K562 (cell line): ENCODE data around the gene SH3RF1. TPM values are rescaled to one million over a fixed set of nuclear protein-coding genes. Genes with fewer than 3 reads are reported as not detected.

Source experiments
- ATAC-seq: fragments of 200-7000 bp; cut with Tn5 transposase; 3 replicates; pipeline ENCODE4 v1.9.1; 2020; ENCODE audit warnings: moderate library complexity
- BruUV-seq: library from RNA; stranded (reverse); fragments of 400-500 nt; replicated peaks from 2 replicates; lab custom pipeline; 2021; lab: Mats Ljungman, UMichigan
- CTCF ChIA-PET: fragments of 300-600 bp; formaldehyde crosslinking; extraction: SDS; loops from one replicate; lab custom pipeline; 2021; ENCODE audit warnings: low intra/inter-chr PET ratio; lab: Yijun Ruan, JAX
- POLR2A ChIA-PET: fragments of 300-600, 350-650 bp; sonication (Branson Sonifier 250); formaldehyde crosslinking; extraction: SDS; loops from one replicate; lab custom pipeline; 2021; ENCODE audit warnings: antibody characterized with exemption, inconsistent platforms; lab: Yijun Ruan, JAX
- DNase-seq, 4 experiments: peaks; one replicate each; pipeline versions ENCODE4 v3.0.0 to v3.0.0-alpha.2; 2011 to 2018; ENCODE audit warnings: low spot score in 3 of 4, mixed read lengths in 3 of 4; ENCODE audit errors: extremely low read depth in 1 of 4
- FAIRE-seq: peaks from 2 replicates; lab custom pipeline; 2011; peaks lifted over from hg19 to GRCh38; lab: Jason Lieb, UNC
- H2AFZ ChIP-seq: 2 replicates; pipeline ENCODE4 v1.6.0; 2011; ENCODE audit warnings: low read depth, low read length, control low read depth, inconsistent platforms
- H3K27ac ChIP-seq: fragments of 200-600 bp; 3 replicates; pipeline ENCODE4 v1.8.0; 2011; ENCODE audit warnings: low read depth, mild to moderate bottlenecking, control low read depth, inconsistent platforms, low read length, moderate library complexity, mixed read lengths; ENCODE audit errors: extremely low read depth
- H3K27me3 ChIP-seq, 2 experiments: fragments of 300-600 bp in 1 of 2; 2 replicates in 1 of 2; 3 replicates in 1 of 2; pipeline versions ENCODE4 v1.6.0 to v1.8.0; 2011; ENCODE audit warnings: inconsistent platforms in 2 of 2, low read length in 2 of 2, mild to moderate bottlenecking in 1 of 2, mixed read lengths in 1 of 2, moderate library complexity in 1 of 2; ENCODE audit not compliant: control insufficient read depth in 2 of 2, insufficient read depth in 2 of 2
- H3K36me3 ChIP-seq: fragments of 300-600 bp; 3 replicates; pipeline ENCODE4 v1.8.0; 2011; ENCODE audit warnings: mild to moderate bottlenecking, low read length, inconsistent platforms; ENCODE audit not compliant: control insufficient read depth, insufficient read depth
- H3K4me1 ChIP-seq, 2 experiments: fragments of 200-600 bp in 1 of 2; replicated peaks in 1 of 2; 2 replicates in 1 of 2; 3 replicates in 1 of 2; pipeline versions ENCODE4 v1.5.1 to v1.8.0; 2011; ENCODE audit warnings: inconsistent platforms in 2 of 2, low read length in 2 of 2, mild to moderate bottlenecking in 1 of 2, mixed read lengths in 1 of 2, moderate library complexity in 1 of 2; ENCODE audit not compliant: control insufficient read depth in 2 of 2, insufficient read depth in 2 of 2
- H3K4me2 ChIP-seq: 2 replicates; pipeline ENCODE4 v1.6.1; 2011; ENCODE audit warnings: low read length, control low read depth, inconsistent platforms, mixed read lengths; ENCODE audit not compliant: insufficient read depth
- H3K4me3 ChIP-seq: fragments of 200-600 bp; sonication (generic), shearing (Covaris generic); 2 replicates; pipeline ENCODE4 v1.5.1; 2016; ENCODE audit warnings: control low read depth, inconsistent platforms
- H3K79me2 ChIP-seq: fragments of 200-600 bp; 3 replicates; pipeline ENCODE4 v1.8.0; 2011; ENCODE audit warnings: low read length, inconsistent platforms; ENCODE audit not compliant: control insufficient read depth, insufficient read depth
- H3K9ac ChIP-seq, 2 experiments: 2 replicates each; pipeline versions ENCODE4 v1.6.0 to v1.6.1; 2011; ENCODE audit warnings: low read depth in 2 of 2, low read length in 2 of 2, control low read depth in 1 of 2, inconsistent platforms in 1 of 2, mild to moderate bottlenecking in 1 of 2, mixed read lengths in 1 of 2; ENCODE audit not compliant: insufficient read depth in 1 of 2
- H3K9me1 ChIP-seq: one replicate; pipeline ENCODE4 v1.6.0; 2011; ENCODE audit warnings: inconsistent platforms, mild to moderate bottlenecking, low read length, moderate library complexity; ENCODE audit not compliant: control insufficient read depth, insufficient read depth
- H3K9me3 ChIP-seq: replicated peaks from 2 replicates; pipeline ENCODE4 v1.5.1; 2011; ENCODE audit warnings: low read depth, low read length, inconsistent platforms; ENCODE audit not compliant: control insufficient read depth, insufficient read depth
- H4K20me1 ChIP-seq: replicated peaks from 2 replicates; pipeline ENCODE4 v1.6.1; 2011; ENCODE audit warnings: low read length, inconsistent platforms, mixed read lengths; ENCODE audit not compliant: control insufficient read depth, insufficient read depth
- CEBPZ ChIP-seq: fragments of 150-350 bp; IDR thresholded peaks from 2 replicates; pipeline ENCODE4 v1.6.1; 2014; ENCODE audit warnings: low read depth, mild to moderate bottlenecking, low read length, borderline replicate concordance
- FOXJ2 ChIP-seq: fragments of 200-800 bp; sonication (Bioruptor generic); IDR thresholded peaks from 2 replicates; pipeline ENCODE4 v1.6.1; 2016; ENCODE audit warnings: missing genetic modification characterization, missing compliant biosample characterization
- GTF3C2 ChIP-seq: IDR thresholded peaks from 3 replicates; pipeline ENCODE4 v1.6.1; 2011; ENCODE audit warnings: borderline replicate concordance, mild to moderate bottlenecking, moderate library complexity; ENCODE audit not compliant: insufficient read length; ENCODE audit errors: extremely low read depth
- HNRNPH1 ChIP-seq: fragments of 200-400 bp; formaldehyde crosslinking; optimal IDR thresholded peaks from 2 replicates; pipeline ENCODE3; 2017; ENCODE audit warnings: low read depth, mild to moderate bottlenecking, low read length, moderate library complexity
- NR2C2 ChIP-seq, 2 experiments: fragments of 200-800 bp in 1 of 2; sonication (Bioruptor generic) in 1 of 2; sonication (generic) in 1 of 2; formaldehyde crosslinking in 1 of 2; IDR thresholded peaks; 2 replicates each; pipeline versions ENCODE4 v1.6.1 to v1.8.0; 2016 to 2022; ENCODE audit warnings: mild to moderate bottlenecking in 1 of 2, missing compliant biosample characterization in 1 of 2, missing genetic modification characterization in 1 of 2, missing genetic modification reagents in 1 of 2
- PTBP1 ChIP-seq: fragments of 200-400 bp; formaldehyde crosslinking; IDR thresholded peaks from 2 replicates; pipeline ENCODE4 v1.6.1; 2017; ENCODE audit warnings: low read depth, low read length
- RUNX1 ChIP-seq: sonication (generic); IDR thresholded peaks from 2 replicates; pipeline ENCODE4 v1.6.1; 2016; ENCODE audit warnings: antibody characterized with exemption, low read depth
- TBL1XR1 ChIP-seq, 2 experiments: IDR thresholded peaks; 2 replicates each; pipeline ENCODE4 v1.6.1; 2012; ENCODE audit warnings: improper control_type of control experiment in 2 of 2, low read length in 2 of 2, mild to moderate bottlenecking in 1 of 2
- ZNF444 ChIP-seq: fragments of 250-450 bp; sonication (Bioruptor Pico); IDR thresholded peaks from 2 replicates; pipeline ENCODE4 v1.4.0; 2020; ENCODE audit warnings: mild to moderate bottlenecking, moderate library complexity
- ZNF77 ChIP-seq: fragments of 250-450 bp; sonication (Bioruptor Pico); IDR thresholded peaks from 2 replicates; pipeline ENCODE4 v1.5.0; 2020
- ZNF785 ChIP-seq: fragments of 250-450 bp; sonication (Bioruptor Pico); IDR thresholded peaks from 2 replicates; pipeline ENCODE4 v1.4.0; 2020; ENCODE audit warnings: mild to moderate bottlenecking
- WGBS: fragments of 100-300 bp; shearing (Covaris generic); methylation state at CpG from one replicate; pipeline ENCODE4 v1.1.6; 2016; ENCODE audit warnings: low coverage, mixed read lengths; ENCODE audit not compliant: insufficient coverage; ENCODE audit errors: missing lambda C conversion rate; 5-methylcytosine and 5-hydroxymethylcytosine counted together
- in situ Hi-C: fragments of 300-500 bp; cut with MboI; formaldehyde crosslinking; loops from 4 replicates; pipeline ENCODE4 v1.15.0; 2018; ENCODE audit warnings: inconsistent platforms, mixed read lengths
- intact Hi-C: fragments of 100-400 bp; cut with micrococcal nuclease; formaldehyde crosslinking; loops from 2 replicates; pipeline ENCODE4 v1.14.2; 2022
- polyA plus RNA-seq, 8 experiments: library from polyadenylated mRNA; depleted of rRNA in 4 of 8; stranded (reverse) in 5 of 8; unstranded in 3 of 8; fragments of >200 nt; fragmentation: Nextera tagmentation in 2 of 8; fragmentation: Illumina TruSeq in 1 of 8; extraction: Ambion mirVana in 2 of 8; extraction: Trizol in 1 of 8; gene quantifications; 2 replicates each; pipeline versions ENCODE4 v1.2.1 to v1.2.3, GENCODE V29; 2011 to 2014; ENCODE audit warnings: inconsistent platforms in 1 of 8, missing spikeins in 1 of 8
- total RNA-seq, 7 experiments: library from RNA; depleted of rRNA in 6 of 7; stranded (reverse); fragments of >200 nt in 6 of 7; fragmentation: Illumina TruSeq in 2 of 7; extraction: Trizol in 2 of 7; gene quantifications; 2 replicates each; pipeline versions ENCODE4 v1.2.1 to v1.2.3, GENCODE V29; 2011 to 2021; ENCODE audit warnings: low replicate concordance in 1 of 7

SH3RF1 gene
- total and polyA plus RNA-seq, 9 of the 15 experiments (the other 6 are each of a cell fraction or from before 2014, with no cell fraction given), result 0.04 to 0.16 (median 0.11) TPM; not detected in 6

GRCh38 chr4:169260217-169260866 is 10.4 kb downstream of the SH3RF1 start (continued):
- no peak for TF ChIP-seq GTF3C2

DNA sequence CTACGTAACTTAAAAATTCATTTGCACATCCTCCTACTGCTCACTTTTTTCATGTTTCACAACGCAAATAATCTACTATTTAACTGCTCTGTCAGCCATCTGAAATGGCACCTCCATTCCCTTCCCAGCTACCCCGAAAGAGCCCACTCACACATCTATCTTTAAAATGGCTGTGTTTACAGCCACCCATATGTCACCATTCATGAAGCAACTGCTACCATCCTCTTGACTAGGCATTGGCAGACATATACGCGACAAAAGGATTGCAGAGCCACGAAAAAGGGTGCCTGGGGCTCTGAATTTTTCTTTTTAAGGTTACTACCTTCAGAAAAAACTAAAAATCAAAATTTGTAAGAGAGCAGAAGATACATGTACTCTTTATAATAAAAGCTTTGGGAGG is 11.5 kb downstream of the SH3RF1 start:
- Histone ChIP-seq H3K9ac (no peak overlapping the region), H3K4me2 (no peak overlapping the region), H2AFZ (no peak overlapping the region), H3K27me3 (peaks cover 0 to 4% of the 10 kb centered on the region in 2 experiments; a peak in 1 of 5 replicates), H3K79me2 (no peaks in the 10 kb centered on the region), H3K4me3 (no peak overlapping the region), H3K4me1 (no peaks in the 10 kb centered on the region), H4K20me1 (no peaks in the 10 kb centered on the region), H3K27ac (no peak overlapping the region), H3K9me1 (no peaks in the 10 kb centered on the region), H3K36me3 (no peaks in the 10 kb centered on the region), H3K9me3 (no peaks in the 10 kb centered on the region)
- FAIRE-seq (no peak), ATAC-seq (no peak), DNase-seq (no peak)
- WGBS, result 4% methylated on average over 6 of the region's 6 CpGs
- intact Hi-C loops, result no loop called here
- ChIA-PET CTCF (no interaction called here), POLR2A (no interaction called here)
- TF ChIP-seq HNRNPH1, result no peak
- no peak for TF ChIP-seq TBL1XR1 (IDR thresholded peaks at IDR 0.05; ENCODE audit: low read length in 2 of 2)
- TF ChIP-seq NR2C2 (CRISPR knock-in tag; IDR thresholded peaks at IDR 0.05), result no peak
- no peak for TF ChIP-seq NR2C2 (tag; IDR thresholded peaks at IDR 0.05)
- no peak for TF ChIP-seq RUNX1
- no peak for TF ChIP-seq ZNF77 (CRISPR knock-in tag)
- no peak for TF ChIP-seq ZNF785 (CRISPR knock-in tag)
- TF ChIP-seq ZNF444 (CRISPR knock-in tag), result no peak
- no peak for TF ChIP-seq FOXJ2 (tag)
- TF ChIP-seq PTBP1, result no peak
- no peak for TF ChIP-seq CEBPZ
- no TSS peak for BruUV-seq
- in situ Hi-C loops, result no loop called here
